Glomerular visceral epithelial cell (primary cell): ENCODE data around the gene ITIH5.

Experiments used
- DNase-seq: peaks from one replicate; pipeline ENCODE4 v3.0.0-alpha.2; 2016; ENCODE audit errors: extremely low spot score

Gene ITIH5

DNA sequence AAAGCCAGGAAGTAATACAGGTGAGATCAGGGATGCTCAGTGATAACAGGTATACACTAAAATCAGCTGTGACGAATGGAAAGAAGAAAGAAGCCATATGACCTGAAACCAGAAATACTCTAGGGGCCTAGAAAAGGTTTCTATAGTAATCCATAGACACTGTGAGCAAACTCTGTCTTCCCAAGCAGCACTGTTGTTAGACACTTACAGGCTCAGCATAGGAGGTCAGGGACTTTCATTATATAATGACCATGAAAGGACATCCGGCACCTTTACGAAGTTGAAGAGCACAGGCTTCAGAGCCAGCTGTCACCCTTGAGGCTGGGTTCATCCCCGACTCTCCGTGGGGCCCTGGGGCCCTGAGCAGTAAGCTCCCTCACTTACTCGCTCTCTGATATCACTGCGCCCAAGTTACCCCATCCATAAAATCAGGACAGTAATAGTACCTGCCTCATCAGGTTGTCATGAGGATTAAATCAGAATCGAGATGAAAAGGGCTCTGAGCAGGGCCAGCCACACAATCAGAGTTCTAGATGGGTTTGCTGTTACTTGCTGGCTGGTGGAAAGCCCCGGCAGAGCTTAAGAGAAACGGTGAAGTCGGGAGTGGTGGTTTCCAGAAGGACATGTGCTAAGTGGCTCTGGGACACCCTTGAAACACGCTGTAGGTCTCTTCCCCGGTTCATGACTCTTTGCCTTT lies 79.5 kb downstream of the ITIH5 start:
- no peak for DNase-seq

DNA sequence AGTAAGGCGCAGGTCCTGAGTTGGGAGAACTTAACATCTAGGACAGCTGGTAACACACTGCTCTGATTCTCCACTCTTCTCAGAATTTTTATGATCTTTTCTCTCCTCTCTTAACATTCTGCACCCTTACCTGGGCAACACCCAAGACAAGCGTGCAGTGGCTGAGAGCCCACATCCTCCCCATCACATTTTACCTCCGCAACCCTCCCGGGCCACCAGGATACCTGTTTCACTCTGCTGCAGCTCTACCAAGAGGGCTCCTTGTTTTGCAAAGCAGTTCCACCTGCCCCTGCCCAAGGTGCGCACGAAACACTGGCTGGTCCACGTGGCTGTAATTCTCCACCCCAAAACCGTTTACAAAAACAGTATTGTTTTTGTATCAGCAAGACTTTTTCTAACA lies 81.5 kb downstream of the ITIH5 start:
- DNase-seq, result no peak

DNA sequence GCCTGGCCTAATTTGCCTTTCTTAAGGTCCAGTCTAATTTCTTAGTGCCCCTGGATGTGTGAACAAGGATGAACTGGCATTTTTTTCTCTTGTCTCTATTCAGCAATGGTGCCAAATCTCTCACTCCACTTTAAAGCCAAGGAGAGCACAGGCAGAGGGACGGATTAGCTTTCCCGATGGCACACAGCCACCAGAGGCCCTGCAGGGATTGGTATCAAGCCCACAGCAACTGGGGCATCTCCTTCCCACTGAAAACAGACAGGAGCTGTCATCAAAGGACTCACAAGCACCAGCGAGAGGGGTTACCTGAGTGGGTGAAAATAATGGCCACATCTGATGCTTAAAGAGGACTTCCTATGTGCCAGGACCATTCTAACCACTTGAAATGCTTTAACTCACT lies 83.1 kb downstream of the ITIH5 start:
- DNase-seq, result no peak

DNA sequence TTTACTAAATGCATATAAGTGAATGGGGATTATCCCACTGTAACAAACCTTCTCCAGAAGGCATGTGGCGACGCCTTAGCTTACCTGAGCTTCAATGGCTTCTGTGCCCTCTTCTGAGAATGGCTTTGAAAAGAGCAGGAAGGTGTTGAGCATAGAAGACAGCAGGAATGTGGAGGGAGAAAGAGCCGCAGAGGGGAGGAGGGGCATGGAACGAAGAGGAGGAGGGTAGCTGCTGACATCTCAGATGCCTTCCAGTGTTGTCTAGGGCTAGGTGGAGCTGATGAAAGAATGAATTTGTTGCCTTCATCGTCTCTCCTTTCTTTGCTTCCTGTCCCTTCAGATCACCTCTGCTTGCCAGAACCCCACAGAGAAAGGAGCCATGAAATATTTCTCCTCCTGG lies 86.2 kb downstream of the ITIH5 start:
- no peak for DNase-seq

DNA sequence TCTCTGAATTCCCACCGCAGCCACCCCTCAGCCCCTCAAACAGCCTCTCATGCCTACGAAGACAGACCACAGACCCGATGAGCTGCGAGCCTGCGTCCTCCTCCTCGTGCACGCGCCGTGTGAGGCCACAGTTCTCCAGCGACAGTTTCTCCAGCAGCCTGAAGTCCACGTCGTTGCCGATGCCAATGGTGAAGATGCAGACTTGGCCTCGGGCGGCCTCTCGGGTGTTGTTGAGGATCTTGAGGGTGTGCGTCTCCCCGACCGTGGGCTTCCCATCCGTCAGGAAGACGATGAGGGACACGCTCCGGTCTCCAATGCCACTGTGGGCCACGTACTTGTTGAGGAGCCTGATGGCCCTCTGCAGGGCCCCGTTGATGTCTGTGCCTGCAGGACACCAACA lies 87.1 kb downstream of the ITIH5 start:
- no peak for DNase-seq

DNA sequence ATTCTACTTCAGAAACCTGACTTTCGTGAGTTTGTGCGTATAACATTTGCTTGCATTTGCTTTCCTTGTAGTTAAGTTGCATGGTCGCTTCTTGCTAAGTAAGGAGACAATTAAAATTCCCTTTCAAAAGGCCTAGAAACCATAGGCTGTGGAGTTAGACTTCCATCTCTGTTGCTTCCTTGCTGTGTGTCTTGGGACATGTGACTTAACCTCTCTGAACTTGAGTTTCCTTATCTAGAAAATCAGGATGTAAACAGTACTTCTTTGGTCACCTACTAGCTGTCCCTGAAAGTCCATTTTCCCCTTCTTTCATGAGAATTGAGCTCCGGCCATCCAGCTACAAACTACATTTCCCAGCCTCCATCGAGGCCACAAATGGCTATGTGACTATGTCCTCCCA lies 89.2 kb downstream of the ITIH5 start:
- DNase-seq, result no peak

DNA sequence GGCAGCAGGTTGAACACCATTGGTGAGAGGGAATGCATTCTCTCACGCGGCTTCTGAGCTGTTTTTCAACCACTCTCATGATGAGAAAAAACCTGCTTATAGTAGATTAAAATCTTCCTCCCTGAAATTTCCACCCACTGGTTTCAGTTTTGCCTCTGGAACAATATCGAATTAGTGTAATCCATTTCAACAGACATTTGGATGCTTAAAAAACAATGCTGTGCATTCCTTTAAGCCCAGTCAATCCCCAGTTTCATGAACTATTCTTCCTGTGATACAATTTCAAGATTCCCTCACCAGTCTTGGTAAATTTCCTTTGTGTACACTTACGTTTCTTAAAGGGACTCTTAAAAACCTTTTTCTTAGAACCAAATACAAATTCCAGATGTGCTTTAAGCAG lies 89.6 kb downstream of the ITIH5 start:
- no peak for DNase-seq

DNA sequence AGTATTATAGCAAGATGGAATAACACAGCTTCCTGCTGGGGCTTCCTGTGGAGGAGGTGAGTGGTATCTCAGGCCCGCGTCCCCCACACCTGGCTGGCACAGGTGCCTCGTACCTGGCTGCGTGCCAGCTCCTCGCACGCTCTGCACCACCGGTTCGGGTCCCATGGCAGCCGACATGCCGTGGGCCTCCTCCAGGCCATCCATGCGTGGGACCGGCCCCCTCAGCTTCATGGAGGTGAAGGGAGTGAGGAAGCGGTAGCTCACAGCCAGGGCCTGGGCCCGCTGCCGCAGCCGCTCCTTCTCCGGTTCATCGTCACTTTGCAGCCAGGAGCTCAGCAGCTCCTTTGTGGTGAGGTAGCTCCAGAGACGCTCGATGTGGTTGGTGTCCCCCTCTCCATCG lies 90.4 kb downstream of the ITIH5 start:
- no peak for DNase-seq

DNA sequence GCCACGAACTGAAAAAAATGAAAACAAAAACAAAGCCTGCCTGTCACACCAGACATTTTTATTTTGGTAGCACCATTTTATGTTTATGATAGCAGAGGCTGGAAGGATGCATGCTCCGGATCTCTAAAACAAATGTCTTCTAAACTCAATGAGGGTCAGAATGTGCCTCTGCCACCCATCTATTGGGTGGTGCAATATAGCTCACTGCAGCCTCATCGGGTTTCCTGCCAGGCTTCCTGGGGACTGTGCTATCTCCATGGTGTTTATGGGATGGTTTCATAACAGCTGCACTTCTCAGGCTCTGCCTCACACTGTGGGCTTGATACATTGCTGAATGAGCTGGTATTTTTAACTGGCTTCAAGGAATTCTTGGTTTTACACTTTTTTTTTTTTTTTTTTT lies 94.4 kb downstream of the ITIH5 start:
- no peak for DNase-seq

DNA sequence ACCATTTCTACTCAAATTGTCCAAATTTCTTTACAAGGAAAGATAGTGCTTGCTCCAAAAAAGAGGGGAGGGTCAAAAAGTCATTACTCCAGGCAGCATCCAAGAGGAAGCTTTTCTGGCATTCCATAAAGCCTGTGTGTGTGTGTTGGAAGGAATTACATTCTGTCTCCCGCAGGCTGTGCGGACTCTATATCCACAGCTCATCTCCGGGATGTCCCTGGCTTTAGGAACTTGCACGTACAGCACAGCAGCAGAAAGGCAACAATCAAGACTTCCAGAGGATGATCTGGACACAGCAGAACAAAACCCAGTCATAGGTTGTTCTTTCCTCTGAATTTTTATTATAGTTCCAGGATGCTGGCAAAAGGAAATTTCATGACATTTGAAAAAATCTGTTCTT lies 94.8 kb downstream of the ITIH5 start:
- no peak for DNase-seq

DNA sequence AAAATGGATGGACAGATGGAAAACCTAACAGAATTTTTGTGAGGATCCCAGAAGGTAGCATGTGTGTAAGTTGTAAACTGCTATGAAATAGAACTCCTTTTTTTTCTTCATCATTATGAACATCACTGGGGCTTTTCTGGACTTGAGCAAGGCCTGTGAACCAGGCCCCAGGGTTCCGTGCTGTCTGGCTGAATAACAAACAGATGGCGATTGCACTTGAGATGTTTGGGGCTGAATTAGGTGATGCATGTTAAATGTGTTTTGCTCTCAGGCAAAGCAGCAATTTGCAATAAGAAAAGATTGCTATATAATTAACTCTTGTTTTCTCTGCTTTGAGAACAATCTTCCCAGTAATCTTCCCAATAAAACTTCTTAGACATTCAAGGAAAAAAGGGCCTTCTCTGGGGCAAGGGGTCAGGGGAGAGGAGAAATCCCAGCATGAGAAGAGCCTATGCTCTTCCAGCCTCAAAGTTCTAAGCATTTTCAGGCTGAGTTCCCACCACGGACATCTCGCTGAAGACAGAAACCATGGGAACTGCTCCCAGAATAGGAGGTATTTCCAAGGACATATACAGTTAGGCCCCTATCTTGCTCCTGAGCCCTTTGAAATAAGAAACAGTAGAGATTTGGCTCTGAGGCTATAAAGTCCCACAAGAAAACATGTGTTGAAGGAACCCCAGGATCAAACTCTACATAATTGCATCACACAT lies 98.7 kb downstream of the ITIH5 start:
- no peak for DNase-seq

DNA sequence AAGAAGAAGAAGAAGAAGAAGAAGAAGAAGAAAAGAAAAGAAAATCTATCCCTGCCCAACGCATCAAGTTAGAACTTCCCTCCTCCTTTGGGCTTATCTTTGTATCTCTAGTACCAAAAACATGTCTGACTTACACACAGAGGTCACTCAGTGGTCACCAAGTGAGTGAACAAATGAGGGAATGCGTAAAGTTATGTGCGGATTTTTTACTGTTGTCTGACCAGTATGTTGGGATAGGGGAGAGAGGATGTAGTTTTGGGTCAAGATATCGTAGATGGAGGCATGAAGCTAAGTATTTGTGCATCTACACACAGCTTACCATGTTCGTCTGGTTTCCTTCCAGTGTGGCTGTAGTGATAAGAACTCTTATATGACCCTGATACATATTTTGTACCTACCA lies 99.9 kb downstream of the ITIH5 start:
- DNase-seq, result no peak

DNA sequence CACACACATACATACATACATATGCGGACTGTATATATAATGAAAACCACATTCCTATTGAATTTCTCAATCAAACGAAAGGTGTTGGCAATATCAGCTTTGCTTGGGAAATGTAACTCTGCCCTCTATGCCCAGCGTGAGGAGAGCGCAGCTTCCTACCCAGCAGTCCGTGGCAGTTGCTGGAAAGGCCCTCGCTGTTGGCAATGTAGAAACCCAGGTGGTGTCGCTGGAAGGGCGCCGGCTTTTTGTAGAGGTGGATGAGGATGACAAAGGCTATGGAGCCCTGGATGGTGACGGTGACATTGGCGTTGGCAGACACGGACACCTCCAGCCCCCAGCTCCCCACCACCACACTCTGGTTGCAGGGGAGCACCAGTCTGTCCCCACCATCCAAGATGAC lies 100.9 kb downstream of the ITIH5 start:
- DNase-seq, result no peak

DNA sequence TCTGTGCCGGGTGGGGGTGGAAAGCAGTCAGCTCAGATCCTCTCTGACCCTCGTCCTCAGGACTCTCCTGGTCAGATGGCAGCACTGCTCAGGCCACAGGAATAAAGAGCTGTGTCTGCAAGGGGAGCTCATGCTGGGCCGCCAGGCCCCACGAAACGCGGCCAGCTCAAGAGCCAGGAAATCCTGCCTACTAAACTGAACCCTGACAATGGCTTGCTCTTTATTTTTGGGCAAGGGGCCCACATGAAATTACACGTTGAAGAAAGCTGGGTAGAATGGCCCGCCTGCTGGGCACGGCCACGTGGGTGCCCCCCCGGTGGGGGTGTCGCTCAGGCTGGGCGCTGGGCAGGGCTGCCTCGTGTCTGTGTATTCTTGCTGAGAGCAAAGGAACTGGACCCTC lies 103.0 kb downstream of the ITIH5 start:
- no peak for DNase-seq

DNA sequence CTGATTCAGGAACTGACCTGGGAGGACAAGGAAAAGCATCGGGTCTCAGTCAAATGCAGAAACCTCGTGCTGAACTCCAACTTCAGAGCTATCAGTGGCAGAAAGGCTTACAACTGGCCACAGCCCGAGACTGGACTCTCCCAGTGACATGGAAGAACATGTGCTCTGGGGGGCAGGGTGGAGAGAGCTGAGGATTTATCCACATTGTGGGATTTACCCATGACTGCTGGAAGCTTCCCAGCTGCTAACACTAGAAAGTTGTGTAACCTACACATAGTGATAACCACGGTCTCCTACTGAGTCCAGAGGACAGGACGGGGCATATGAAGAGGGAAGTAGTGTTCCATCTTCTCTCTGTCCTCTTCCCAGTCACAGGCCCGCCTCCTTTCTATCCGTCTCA lies 103.4 kb downstream of the ITIH5 start:
- DNase-seq, result no peak

DNA sequence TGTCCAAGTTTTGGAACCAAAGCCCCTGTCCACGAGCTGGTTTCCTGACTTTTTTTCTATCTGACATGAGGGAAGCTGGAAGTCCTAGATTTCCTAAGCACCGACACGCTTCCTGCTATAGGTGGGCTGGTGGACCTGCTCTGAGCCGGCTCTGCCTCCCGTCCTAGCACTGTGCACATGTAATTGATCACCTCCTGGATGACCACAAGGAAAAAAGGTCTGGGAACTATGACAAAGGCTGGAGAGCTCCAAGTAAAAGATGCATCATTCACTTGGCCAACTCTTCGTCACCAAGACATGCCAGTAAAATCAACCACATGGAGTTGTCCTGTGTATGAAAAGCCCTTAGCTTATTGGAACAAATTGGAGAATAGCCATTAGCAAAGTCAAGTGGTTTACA lies 104.8 kb downstream of the ITIH5 start:
- DNase-seq, result no peak

DNA sequence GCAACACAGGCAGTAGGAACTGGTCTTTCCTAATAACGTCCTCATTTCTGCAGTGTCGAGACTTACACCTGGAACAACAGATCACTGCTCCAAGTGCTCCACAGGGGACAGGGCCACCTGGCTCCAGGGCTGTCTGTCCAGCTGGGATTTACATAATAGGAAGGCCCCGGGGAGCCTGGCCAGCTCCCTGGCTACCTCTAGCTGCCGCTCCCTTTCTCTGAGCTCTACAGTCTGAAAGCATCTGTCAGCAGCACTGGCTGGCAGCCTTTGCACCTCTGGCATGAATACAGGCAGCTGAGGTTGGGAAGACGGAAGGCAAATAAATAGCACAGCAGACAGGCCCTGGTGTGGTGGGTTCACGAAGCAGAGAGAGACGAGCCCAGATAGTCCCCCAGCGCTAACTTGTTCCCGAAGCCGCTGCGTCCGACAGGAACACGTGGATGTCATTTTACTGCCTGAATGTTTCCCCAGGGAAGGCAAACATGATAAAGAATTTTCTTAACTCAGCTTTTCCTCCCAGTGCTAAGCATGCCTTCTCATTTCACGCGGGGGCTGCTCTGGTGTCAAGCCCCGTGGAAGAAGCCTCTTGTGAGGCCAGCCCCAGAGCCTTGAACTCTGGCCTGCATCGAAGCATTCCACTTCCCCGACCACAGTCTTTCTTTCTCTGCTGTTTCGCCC lies 105.4 kb downstream of the ITIH5 start:
- no peak for DNase-seq

DNA sequence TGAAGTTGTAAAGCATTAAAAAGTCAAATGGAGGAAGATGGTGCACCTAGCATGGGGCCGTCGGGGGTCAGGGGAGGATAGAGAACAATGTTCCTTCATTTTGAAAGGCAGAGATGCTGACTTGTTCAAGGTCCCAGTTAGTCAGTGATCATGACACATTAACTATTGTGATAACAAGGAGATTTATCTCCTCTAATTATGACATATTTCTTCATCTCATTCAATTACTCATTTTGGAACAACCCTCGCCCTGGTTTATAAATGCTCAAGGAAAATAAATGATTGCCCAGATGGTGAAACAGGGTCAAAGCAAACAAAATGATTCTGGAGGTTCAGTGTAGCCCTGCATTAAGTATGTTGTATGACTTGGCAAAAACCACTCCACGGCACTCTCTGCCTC lies 106.2 kb downstream of the ITIH5 start:
- no peak for DNase-seq

DNA sequence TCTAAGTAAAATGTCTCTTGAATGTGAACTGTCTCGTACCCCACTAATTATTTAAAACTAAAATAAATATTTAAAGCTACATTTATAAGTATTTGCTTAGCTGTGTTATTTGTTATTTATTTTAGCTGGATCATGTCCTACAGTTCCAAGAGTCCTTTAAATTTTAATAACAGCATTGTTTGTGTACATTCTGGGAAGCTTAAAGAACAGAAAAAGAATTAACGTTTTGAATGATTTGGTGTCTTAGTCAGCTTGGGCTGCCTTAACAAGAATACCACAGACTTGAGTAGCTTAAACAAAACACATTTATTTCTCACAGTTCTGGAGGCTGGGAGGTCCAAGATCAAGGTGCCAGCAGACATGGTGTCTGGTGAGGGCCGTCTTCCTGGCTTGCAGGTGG lies 107.4 kb downstream of the ITIH5 start:
- no peak for DNase-seq

DNA sequence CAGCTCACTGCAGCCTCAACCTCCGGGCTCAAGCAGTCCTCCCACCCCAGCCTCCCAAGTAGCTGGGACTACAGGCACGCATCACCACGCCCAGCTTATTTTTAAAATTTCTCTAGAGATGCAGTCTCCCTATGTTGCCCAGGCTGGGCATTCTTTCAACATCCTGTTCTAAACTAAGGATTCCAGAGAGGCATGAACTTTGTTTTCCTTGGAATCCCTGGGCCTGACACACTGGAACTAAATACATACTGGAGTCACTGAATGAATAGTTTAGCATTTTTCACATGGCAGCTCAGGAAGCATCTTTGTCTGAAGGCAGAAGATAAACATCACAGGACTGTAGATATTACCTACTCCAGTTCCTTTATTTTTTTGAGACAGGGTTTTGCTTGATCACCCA lies 108.7 kb downstream of the ITIH5 start:
- no peak for DNase-seq

DNA sequence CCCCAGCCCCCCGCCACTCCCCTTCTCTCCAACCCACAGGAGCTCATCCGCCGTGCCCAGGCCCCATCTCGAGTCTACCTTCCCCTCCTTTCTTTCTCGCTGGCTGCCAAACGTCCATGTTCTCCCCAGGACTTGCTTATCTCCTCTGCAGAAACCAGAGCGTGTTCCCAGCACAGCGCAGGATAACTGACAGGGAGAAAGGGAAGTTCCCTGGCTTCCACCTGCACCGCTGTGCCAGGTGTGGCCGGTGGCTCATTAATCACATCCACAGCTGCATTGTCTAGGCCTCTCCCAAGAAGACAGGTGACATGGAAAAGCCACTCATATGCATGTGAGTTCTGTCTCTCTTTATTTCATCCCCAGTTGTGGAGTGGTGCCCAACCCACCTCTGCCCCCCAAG lies 113.2 kb downstream of the ITIH5 start:
- no peak for DNase-seq

DNA sequence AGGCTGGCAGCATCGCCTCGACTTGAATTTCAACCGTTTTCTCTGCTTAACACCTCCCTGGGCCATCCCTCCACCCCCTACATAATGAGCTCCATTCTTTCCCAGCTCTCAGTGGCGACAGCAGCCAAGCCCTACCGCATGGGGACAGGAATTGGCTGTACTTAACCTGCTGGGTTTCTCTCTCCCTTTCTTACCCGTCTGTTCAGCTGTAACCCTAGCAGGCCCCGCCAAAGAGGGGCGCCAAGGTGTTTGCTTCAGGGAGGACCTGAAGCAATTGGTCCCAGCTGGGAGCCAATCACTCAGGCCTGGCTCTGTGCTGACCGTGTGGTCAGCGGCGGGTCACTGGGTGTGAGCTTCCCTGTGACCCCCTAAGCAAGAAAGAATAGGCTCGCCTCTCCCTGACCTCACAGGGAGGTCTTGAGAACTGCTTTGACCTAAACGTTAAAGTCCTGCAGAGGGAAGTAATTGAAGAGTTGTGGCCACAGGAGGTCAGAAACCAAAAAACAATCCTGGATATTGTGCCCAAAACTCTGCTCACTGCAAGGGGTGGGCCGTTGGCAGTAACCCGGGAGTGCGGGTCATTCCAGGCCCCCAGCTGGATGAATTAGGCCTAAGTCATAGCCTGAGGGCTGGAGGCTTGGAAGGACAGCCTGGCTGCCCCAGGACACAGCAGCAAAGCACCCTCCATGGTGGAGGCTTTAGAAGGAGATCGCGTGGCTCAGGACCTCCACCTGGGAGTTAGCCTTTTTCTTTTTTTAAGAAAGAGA lies 114.6 kb downstream of the ITIH5 start:
- no peak for DNase-seq

DNA sequence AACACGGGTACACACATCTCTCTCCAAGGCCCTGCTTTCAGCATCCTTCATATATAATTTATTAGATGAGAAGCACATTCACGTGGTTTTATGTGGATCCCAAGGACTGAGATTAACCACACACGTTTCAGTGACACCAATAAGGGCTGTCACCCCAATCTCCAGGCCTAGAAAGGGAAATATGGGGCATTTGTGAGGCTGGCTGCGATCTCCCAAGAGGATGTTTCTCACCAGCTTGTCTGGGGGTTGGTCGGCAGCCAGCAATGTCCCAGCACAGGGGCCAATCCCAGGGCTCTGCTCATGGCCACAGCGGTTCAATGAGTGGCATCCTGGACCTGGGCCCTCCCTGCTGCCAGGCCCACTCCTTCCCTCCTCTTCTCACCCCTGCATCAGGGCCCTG lies 115.5 kb downstream of the ITIH5 start:
- no peak for DNase-seq
